Kasumi-1 (cell line): Measurements from ENCODE around the gene ALPI.

Source experiments
- DNase-seq, 2 experiments: peaks; one replicate each; lab custom pipeline; 2025; lab: John Stamatoyannopoulos, UW

Gene ALPI

DNA sequence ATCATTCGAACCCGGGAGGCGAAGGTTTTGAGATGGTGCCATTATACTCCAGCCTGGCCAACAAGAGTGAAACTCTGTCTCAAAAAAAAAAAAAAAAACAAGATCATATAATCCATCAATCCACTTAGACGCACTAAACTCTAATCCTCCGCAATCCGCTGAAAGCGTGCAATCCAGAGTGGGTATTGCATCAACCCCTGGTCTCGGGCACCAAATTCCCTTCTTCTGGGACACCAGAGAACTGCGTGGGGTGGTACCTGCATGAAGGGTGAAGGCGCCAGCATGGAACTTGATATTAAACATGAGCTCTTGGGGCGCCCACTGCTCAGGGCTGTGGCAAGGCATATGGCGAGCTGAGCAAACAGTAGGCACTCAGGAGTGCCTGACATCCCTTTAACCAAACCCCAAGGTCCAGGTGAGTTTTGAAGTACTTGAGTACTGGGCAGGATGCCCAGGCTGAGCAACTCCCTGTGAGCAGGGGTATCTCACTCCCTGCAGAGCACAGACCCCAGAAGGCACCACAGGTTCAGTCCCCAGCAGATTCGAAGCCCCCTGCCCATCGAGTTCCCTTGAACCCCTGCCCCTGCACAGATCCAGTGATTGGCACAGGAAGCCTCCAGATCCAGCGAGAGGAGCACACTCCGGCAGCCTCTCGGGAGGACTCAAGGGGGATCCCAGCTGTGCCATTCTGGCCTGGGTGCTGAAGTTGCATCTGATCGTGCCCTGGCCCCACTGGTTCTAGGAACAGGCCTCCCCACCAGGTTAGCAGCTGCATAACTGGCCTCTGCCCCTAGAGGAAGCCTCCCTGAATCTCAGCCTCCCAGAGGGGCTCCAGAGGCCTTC is 8.0 kb downstream of the ALPI start:
- no peak for DNase-seq

DNA sequence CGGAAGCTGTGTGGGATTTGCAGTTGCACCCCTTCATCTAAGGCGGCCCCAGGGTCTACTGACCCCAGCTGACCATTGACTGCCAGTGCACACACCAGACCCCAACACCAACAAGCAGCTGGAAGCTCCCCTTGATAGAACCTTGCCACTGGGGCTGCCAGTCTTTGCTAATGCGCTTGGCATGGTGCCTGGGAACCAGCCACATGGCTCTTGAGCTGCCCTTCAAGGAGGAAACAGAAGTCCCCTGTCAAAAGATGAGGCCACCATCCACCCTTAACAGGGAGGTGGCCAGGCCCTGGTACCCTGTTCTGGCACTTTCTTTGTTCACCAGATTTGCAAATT is 8.6 kb downstream of the ALPI start:
- DNase-seq = no peak

- no peak for DNase-seq
These were observed 9.1 kb downstream of the ALPI start for GRCh38 chr2:232465061-232465460.

DNA sequence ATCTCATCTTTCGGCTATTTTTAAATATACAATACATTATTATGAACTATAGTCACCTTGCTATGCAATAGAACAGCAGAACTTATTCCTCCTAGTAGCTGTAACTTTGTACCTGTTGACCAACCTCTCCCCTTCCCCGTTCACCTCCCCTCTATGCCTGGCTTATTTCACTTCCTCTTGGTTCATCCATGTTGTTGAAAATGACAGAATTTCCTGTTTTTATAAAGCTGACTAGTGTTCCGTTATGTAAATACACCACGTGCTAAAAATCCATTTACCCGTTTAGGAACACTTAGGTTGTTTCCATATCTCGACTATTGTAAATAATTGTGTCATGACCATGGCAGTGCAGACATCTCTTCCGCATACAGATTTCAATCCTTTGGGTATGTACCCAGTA is 10.3 kb downstream of the ALPI start:
- DNase-seq = no peak

GRCh38 chr2:232473467-232473890 is 17.5 kb downstream of the ALPI start:
- DNase-seq = no peak

DNA sequence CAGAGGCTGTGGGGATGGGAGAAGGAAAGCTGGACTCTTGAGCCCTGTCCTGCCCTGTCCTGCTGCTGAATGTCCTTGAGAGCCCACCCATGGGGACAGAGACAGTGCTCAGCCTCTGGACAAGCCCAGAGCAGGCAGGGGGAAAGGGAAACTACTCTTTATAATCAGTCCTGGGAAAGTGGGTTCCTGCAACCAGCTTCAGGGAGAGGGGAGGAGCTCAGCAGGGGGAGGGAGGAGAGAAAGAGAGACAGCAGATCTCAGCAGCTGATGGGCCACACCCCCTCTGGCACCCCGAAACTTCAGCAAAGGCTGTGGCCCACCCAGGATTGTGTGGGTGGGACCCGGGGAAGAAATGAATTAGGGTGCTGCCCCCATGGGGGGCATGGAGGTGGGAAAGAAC is 20.1 kb downstream of the ALPI start:
- no peak for DNase-seq

GRCh38 chr2:232476791-232477190 is 20.8 kb downstream of the ALPI start:
- no peak for DNase-seq

GRCh38 chr2:232477751-232478510 is 22.0 kb downstream of the ALPI start:
- DNase-seq = no peak

DNA sequence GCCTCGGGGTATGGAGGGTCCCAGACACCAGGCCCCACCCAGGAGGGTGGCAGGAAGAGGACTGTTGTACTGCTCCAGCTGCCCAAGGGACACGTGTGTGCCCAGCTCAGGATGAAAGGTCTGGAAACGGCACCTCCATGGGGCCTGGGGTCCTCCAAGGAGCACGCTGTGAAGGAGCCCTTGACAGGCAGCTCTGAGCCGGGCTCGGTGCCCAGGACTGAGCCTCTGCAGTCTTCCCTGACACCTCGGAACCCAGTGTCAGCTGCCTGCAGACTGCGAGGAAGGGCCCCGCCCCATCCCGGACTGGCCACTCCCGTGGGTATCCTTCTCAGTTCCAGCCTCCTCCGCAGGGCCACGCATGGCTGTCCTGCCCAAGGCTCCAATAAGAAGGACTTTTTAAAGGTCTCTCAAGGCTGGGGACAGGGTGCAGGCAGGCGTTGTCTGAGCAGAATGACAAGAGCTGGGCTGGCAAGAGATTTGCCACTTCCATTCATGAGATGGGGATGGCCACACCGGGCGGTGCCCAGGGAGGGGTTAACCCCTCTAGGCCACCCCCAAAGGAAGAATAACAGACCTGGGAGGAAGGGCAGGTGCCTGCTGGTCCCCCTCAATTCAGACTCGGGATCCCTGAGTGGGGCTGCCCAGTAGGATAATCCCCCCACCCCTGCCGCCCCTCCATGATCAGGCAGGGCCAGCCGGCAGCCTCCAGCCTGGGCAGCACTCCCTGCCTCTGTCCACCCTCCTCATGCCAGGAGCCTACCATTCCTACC is 22.8 kb downstream of the ALPI start:
- no peak for DNase-seq

- DNase-seq = no peak
These were observed 23.6 kb downstream of the ALPI start for GRCh38 chr2:232479341-232480200.

- no peak for DNase-seq
These were observed 24.5 kb downstream of the ALPI start for GRCh38 chr2:232480201-232481190.

DNA sequence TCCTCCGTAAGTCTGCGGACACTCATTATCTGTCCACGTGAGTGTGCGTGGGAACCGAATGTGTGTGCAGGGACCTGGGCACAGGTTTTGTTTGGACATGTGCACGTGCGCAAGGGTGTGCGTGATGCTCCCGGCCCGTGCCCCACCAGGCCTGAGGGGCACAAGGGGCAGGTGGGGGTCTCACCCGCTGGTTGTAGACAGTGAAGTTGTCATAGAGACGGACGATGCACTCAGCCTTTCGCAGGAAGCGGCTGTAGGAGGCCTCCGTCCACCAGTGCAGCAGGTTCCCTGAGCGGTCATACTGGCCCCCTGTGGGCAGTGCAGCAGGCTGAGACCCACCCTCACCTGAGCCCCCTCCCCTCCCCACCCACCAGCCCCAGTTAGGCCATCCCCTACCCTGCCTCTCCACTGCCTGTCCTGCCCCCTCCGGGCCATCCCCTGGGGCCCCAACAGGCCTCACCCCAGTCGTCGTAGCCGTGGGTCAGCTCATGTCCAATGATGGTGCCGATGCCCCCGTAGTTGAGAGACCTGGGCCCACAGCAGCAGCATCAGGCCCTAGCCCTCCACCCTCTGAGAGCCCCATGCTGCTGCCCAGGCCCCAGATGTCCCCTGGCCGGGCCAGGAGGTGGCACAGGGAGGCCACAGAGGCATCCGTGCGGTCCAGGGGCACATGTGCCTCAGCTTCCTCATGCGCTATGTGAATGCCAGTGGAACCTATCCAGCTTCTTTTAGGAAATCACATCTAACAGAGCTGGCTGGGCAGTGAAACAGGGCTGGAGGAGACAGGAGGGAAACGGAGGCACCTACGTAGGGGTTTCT is 25.6 kb downstream of the ALPI start:
- DNase-seq = no peak

DNA sequence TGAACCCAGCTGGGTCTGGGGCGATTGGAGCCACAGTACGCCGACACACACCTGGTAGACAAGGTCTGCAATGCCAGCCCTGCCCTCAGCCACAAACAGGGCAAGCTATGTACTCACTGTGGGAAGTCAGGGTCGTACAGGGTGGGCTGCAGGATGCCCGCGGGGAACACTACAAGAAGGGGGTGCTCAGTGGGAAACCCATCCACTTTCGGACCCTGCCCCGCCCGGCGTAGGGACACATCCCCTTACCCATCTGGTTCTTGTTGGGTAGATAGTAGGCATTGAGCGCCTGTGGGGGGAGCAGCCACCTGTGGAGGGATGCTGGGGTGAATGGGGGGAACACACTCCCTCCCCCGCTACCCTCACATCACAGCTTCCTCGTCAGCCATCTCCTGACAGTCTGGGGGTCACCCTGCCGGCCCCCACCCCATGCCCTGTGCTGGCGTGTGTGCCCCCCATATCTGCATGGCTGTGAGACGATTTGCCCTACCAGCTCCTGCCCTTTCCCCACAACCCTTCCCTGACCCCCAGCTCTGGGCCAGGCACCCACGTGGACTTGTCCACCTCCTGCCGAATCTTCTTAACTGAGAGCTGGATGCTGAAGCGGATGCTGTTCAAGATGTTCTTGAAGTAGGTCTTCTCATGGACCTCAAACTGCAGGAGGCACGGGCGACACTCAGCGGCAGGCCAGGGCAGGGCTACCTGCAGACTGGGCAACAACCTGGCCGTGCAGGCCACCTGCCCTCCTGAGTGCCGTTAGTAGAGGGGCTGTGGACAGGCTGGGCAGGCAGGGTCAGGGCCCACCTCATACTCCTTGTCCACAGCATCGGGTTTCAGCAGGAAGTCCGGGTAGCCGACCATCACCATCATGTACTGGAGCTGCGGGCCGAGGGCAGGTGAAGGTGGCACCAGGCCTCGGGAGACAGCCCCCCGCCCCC is 26.6 kb downstream of the ALPI start:
- no peak for DNase-seq

- no peak for DNase-seq
These were observed 27.5 kb downstream of the ALPI start for GRCh38 chr2:232483311-232483922.

DNA sequence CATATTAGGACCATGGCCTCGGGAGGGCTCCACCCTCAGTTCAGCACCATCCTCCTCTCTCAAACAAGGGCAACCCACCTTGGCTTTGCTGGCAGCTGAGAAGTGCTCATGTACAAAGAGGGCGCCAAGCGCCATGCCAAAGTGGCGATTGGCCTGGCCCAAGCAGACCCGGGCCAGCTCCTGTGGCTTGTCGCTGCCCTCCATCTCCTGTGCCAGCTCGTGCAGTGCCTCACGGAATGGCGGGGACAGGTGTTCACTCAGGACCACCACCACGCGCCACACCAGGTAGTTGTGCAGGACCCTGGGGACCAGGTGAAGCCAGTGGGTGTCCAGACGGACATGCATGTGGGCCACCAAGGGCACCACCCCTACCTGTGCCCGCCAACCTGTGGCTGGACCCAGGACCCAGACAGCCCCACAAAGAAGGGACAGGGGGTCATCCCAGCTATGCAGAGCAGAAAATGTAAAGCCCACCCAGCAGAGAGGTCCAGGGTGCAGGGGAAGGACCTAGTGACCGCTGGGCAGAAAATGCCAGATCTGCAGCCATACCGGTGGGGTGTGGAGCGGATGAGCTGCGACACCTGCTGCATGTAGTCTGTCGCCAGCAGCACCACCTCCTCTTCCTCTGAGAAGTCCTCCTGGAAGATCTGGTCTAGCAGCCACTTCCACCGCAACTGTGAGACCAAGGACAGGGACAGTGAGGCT is 28.1 kb downstream of the ALPI start:
- no peak for DNase-seq

- DNase-seq = no peak
These were observed 28.8 kb downstream of the ALPI start for GRCh38 chr2:232484628-232485347.

DNA sequence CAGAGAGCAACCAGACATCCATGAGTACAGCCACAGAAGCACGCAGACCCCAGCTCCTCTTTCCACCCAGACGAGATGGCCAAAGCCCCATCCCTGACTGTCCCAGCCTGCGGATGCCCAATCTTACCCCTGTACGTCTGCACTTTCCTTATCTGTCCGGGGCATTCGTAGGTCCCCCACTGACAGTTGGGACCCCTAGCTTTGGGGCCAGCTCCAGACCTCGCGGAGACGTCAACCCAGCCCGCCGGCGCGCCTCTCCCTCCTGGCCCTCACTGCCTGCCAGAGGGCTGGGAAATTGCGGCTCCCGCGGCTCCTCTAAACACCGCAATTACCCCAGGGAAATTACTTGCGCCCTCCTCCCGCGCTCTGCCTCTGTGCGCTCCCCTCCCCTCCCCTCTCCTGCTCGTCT is 29.4 kb downstream of the ALPI start:
- DNase-seq = no peak
